Measurements from ENCODE around the gene C14orf132. TPM values are rescaled to one million over a fixed set of nuclear protein-coding genes. Genes with fewer than 3 reads are reported as not detected.

Gene C14orf132
- total and polyA plus RNA-seq, 2 of the 4 experiments (the other 2 are of a cell fraction), result 6.3 to 13.5 TPM

GRCh38 chr14:96105926-96106441 is 66.8 kb downstream of the C14orf132 start (continued):
- TF ChIP-seq, protein P1, sequence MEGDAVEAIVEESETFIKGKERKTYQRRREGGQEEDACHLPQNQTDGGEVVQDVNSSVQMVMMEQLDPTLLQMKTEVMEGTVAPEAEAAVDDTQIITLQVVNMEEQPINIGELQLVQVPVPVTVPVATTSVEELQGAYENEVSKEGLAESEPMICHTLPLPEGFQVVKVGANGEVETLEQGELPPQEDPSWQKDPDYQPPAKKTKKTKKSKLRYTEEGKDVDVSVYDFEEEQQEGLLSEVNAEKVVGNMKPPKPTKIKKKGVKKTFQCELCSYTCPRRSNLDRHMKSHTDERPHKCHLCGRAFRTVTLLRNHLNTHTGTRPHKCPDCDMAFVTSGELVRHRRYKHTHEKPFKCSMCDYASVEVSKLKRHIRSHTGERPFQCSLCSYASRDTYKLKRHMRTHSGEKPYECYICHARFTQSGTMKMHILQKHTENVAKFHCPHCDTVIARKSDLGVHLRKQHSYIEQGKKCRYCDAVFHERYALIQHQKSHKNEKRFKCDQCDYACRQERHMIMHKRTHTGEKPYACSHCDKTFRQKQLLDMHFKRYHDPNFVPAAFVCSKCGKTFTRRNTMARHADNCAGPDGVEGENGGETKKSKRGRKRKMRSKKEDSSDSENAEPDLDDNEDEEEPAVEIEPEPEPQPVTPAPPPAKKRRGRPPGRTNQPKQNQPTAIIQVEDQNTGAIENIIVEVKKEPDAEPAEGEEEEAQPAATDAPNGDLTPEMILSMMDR (conservative IDR thresholded peaks at IDR 0.05; ENCODE audit: low read depth, low read length), result no peak
- TF ChIP-seq CHD1 (IDR thresholded peaks at IDR 0.05; ENCODE audit: low read depth, low read length) (no peak), MXI1 (IDR thresholded peaks at IDR 0.05; ENCODE audit: borderline replicate concordance, low read depth, low read length) (no peak), CEBPB (IDR thresholded peaks at IDR 0.05; ENCODE audit: low read depth, low read length) (no peak), RAD21 (IDR thresholded peaks at IDR 0.05; ENCODE audit: low read length) (no peak), BHLHE40 (IDR thresholded peaks at IDR 0.05; ENCODE audit: low read depth, low read length) (no peak), MAFK (IDR thresholded peaks at IDR 0.05; ENCODE audit: low read depth, low read length) (no peak)
